ENCODE measurements around the gene CBFB.

Gene CBFB

GRCh38 chr16:67128887-67129286 is 99.9 kb downstream of the CBFB start:
- DNase-seq (ENCODE audit: low read depth in 2 of 2) = no peak

- DNase-seq (ENCODE audit: low read depth in 2 of 2) = no peak
These were observed 100.5 kb downstream of the CBFB start for GRCh38 chr16:67129422-67129821.

- DNase-seq (ENCODE audit: low read depth in 2 of 2) = no peak
These were observed 108.7 kb downstream of the CBFB start for GRCh38 chr16:67137605-67138004.

GRCh38 chr16:67141391-67141790 is 112.4 kb downstream of the CBFB start:
- DNase-seq (ENCODE audit: low read depth in 2 of 2) = no peak

GRCh38 chr16:67142342-67142741 is 113.4 kb downstream of the CBFB start:
- DNase-seq (ENCODE audit: low read depth in 2 of 2) = no peak

- no peak for DNase-seq (ENCODE audit: low read depth in 2 of 2)
These were observed 116.0 kb downstream of the CBFB start for GRCh38 chr16:67144943-67145342.

- no peak for DNase-seq (ENCODE audit: low read depth in 2 of 2)
These were observed 116.8 kb downstream of the CBFB start for GRCh38 chr16:67145746-67146145.

- no peak for DNase-seq (ENCODE audit: low read depth in 2 of 2)
These were observed 117.8 kb downstream of the CBFB start for GRCh38 chr16:67146523-67147357.

DNA sequence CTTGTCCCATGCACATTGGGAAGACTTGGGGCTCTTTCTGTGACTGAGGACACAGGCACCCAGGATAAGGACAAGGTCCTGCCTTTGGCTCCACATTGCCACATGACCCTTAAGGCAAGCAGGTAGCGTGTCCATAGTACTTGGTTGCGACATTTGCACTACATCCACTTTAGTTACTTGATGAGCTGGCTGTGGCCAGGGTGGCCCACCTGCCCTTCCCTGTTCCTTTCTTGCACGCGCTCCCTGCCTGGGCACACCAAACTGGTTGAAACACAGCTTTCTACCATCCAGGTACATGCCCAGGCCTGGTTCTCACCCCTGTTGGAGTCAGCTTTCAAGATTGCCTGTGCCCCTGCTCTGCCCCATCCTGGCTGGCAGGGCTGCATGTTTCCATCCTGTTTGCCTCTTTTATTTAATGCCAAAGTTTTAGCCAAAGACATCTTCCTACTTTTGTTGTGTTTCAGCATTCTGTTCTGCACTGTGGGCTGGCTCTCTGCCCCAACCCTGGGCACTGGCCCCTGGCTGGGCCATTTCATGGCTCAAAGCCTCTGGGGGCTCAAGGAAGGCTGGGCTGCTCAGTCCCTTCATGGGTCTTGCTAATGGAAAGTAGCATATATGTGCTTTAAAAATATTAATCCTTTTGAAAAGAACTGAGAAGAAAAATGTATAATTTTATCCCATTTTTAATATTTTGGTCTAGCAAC is 118.6 kb downstream of the CBFB start:
- DNase-seq (ENCODE audit: low read depth in 2 of 2) = no peak

GRCh38 chr16:67148221-67148620 is 119.3 kb downstream of the CBFB start:
- DNase-seq (ENCODE audit: low read depth in 2 of 2) = no peak

- DNase-seq (ENCODE audit: low read depth in 2 of 2) = no peak
These were observed 119.8 kb downstream of the CBFB start for GRCh38 chr16:67148656-67149275.

GRCh38 chr16:67149276-67150046 is 120.5 kb downstream of the CBFB start:
- DNase-seq (ENCODE audit: low read depth in 2 of 2) = no peak

DNA sequence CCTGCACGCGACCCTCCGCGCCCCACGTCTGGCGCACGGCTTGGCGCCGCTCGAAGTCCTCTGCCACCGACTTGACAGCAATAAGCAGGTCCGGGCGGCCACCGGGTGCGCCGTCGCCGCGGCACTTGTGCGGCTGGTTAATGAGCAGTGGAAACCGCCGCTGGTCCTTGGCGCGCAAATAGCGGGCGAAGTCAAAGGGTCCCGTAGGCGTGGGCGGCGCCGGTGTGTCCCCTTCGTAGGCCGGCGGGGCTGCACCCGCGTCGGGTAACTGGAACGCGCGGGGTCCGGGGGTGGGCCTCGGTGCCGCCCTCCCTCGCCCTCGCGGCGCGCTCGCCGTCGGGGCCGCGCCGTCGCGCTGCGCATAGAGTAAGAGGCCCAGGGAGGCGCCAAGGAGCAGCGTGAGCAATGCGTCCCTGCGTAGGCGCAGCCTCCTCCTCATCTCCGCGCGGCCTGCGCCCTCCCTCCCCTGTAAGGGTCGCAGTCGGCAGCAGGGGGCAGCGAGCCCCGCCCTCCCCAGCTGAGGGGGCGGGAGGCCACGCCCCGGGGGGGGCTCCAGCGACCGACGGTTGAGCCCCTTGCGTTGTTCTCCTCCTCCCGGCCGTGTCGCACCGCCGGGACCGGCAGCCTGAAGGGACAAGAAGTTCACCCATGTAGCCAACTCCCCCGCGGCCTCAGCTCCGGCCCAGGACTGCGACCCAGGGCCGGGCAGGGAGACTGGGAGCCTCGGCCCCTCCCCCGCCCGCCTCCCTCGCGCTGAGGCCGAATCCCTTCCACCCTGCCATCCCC is 121.3 kb downstream of the CBFB start:
- DNase-seq (ENCODE audit: low read depth in 2 of 2) = no peak

Measured in stimulated activated CD4-positive, alpha-beta T cell treated with anti-CD3 and anti-CD28 coated beads, Interleukin-4, amount 100 ng/mL, for 48 hours (primary cell).